DMS153 (cell line): Measurements from ENCODE around the gene ANAPC2.

ENCODE experiments used
- DNase-seq: peaks from one replicate; lab custom pipeline; 2025; lab: John Stamatoyannopoulos, UW

ANAPC2 gene

DNA sequence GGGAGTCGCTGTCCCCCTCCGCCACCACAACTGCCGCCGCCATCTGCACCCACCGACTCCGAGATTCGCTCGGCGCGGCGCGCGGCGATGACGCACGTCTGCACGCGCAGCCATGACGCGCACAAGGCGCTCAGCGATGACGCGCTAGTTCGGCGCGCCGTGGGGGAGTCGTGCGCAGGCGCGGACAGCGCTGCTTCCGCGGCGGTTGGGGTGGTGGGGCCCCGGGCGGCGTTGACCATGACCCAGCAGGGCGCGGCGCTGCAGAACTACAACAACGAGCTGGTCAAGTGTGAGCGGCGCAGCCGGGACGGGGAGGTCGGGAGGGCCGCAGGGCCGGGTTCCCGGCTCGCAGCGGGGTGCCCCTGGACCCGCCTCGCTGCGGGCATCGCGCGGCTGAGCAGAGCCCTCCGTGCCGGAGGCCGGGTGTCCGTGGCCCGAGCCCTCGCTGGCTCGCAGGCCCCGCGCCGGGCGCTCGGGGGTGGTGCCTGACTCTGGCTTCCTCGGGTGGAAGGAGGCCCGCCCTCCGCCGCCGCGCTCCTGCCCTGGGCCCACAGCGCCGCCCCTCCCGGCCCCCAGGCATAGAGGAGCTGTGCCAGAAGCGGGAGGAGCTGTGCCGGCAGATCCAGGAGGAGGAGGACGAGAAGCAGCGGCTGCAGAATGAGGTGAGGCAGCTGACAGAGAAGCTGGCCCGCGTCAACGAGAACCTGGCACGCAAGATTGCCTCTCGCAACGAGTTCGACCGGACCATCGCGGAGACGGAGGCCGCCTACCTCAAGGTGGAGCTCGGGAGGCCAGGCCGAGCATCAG lies at the start of gene ANAPC2, which contains the start of gene SSNA1:
TSS of gene ANAPC2 (minus strand) at position 71 of the 807 bp plus-strand sequence. CDS start at position 43, 28 bp downstream.
TSS of gene SSNA1 (plus strand) at position 187 of the 807 bp plus-strand sequence. CDS start at position 238, 51 bp downstream.
- DNase-seq: peak; percentile 80

DNA sequence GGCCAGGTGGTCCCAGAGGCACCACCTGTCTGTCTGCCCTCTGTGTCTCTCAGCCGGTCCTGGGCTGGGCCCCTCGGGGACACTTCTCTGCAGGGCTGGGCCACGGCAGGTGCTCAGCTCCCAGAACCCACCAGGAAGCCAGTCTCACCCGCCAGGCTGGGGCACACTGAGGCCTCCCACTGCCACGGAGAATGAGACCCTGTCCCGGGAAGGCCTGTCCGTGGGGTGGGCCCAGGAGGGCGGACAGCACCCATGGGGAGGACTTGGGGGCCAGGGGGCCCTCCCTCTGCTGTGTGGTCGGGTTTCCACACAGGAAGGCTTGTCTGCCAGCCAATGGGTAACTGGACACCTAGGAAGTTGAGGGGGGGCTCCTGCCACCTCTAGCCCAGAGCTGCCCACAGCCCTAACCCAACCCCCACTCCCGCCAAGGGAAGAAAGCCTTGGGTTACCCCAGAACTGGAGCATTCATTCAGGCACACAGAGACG lies 48.6 kb upstream of the ANAPC2 start:
- DNase-seq: no peak

DNA sequence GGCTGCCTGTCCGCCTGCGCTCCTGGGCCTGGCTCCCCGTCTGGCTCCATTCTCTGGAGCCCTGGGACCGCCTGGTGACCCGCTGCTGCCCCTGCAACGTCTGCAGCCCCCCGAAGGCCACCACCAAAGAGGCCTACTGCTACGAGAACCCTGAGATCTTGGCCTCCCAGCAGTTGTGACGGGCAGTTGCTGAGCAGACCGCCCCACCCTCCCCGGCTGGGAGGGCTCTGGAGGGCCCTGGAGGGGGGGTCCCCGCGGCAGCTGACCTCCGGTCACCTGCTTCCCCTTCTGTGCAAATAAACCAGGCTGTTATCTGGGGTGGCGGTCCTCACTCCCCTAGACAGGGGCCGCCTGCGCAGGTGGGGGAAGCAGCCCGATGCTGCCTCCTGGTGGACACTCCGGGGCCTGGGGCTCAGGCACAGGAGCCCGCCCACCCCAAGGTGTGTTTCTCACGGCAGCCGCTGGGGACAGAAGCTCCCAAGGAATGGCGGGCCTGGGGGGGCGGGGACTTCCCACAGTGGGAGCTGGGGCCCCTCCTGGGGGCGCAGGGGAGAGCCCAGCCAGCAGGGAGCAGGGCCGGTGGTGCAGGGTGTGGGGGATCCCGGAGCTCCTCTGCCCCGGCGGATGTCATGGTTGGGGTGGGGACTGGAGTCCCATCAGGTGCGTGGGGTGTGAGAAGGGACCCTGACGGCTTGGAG lies 48.0 kb upstream of the ANAPC2 start:
- DNase-seq: peak; percentile 59

DNA sequence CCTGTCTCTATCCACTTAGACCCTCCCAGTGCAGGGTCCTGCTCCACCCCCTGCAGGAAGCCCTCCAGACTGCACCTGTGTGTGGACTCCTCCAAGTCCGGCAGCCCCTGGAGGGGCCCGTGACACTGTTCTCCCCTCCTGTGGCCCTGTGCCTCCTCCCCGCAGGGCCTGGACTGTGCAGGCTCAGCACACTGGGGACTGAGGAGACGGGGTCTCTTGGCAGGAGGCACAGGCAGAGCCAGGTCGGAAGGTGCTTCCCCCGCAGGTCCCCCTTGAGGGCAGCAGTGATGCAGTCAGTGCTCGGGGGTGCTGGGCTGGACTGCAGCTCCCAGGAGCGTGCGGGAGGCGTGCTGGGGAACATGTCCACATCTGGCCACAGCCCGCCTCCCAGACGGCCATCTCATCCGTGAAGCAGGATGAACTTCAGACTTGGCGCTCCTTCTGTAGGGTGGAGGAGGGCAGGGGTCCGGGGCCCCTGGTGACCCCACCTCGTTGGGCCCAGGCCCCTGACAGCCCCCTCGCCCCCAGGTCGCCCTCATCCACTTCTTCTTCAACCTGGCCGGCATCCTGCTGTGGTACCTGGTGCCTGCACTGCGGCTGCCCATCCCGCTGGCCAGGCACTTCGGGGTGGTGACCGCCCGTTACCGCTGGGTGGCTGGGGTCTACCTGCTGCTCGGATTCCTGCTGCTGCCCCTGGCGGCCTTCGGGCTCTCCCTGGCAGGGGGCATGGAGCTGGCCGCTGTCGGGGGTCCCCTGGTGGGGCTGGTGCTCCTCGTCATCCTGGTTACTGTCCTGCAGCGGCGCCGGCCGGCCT lies 47.3 kb upstream of the ANAPC2 start:
- no peak for DNase-seq

DNA sequence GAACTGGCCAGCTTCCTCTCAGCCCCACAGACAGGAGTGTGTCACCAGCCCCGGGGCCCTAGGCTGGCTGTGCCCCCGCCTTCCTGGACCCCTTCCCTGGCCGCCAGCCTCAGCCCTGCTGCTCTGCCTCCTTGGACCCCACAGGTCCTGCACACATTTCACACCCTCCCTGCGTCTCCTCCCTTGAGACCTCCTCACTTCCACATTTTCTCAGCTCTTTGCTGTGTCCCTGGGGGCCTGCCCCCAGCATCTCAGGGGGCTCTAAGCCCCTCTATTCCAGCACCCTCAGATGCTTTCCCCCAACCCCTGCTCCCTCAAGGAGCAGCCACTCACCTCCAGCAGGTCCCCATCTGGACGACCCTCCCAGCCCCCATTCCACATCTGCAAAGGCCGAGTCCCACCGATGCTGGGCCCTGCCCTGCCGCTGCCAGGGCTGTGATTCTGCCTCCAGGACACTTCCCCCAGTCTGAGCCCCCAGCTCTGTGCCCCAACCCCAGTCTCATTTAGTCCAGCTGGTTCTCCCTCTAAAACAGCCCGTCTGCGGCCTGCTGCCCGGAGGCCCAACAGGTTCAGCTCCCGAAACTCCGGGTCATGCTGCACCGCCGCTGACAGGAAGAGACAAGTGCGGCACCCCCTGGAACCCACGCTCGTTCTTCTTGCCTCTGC lies 46.5 kb upstream of the ANAPC2 start:
- DNase-seq: no peak

DNA sequence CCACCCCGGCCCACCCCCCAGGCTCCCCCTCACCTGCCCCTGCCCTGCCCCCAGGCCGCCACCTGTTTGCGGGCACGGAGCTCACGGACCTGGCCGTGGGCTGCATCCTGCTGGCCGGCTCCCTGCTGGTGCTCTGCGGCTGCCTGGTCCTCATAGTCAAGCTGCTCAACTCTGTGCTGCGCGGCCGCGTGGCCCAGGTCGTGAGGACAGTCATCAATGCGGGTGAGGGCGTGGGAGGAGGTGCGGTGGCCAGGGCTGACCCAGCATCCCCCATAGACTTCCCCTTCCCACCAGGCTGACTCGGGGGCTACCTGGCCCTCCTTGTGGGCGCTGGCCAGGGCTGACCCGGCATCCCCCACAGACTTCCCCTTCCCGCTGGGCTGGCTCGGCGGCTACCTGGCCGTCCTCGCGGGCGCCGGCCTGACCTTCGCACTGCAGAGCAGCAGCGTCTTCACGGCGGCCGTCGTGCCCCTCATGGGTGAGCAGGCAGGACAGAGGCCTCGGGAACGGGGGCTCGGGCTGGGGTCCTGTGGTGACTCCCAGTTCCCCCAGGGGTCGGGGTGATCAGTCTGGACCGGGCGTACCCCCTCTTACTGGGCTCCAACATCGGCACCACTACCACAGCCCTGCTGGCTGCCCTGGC lies 45.8 kb upstream of the ANAPC2 start:
- no peak for DNase-seq

DNA sequence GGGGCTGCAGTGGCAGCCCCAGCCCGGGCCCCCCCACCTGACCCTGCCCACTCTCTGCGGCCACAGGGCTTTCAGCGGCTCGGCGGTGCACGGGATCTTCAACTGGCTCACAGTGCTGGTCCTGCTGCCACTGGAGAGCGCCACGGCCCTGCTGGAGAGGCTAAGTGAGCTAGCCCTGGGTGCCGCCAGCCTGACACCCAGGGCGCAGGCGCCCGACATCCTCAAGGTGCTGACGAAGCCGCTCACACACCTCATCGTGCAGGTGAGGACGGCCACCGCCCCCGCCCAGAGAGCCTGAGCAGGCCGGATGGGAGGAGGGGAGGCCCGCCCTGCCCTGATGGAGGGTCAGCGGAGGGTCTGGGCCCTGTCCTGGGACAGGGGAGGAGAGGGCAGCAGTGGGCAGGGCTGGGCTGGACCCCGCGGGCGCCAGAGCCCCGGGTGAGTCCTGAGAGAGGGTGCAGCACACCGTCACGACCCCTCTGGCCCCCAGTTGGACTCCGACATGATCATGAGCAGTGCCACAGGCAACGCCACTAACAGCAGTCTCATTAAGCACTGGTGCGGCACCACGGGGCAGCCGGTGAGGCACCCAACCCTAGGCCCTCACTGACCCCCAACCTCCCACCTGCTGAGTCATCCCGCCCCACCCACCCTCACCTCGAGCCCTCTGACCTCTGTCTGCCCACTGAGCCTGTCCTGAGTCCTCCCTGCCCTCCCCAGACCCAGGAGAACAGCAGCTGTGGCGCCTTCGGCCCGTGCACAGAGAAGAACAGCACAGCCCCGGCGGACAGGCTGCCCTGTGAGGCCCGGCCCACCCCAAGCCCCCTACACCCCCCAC lies 45.0 kb upstream of the ANAPC2 start:
- DNase-seq: peak; percentile 74

DNA sequence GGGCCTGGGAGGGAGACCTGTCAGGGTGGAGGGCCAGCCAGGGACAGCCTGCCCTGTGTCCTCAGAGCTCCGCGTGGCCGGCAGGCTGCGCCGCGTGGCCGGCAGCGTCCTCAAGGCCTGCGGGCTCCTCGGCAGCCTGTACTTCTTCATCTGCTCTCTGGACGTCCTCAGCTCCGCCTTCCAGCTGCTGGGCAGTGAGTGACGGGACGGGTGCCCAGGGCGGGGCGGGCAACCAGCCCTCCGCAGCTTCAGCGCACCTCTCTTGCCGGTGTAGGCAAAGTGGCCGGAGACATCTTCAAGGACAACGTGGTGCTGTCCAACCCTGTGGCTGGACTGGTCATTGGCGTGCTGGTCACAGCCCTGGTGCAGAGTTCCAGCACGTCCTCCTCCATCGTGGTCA lies 44.1 kb upstream of the ANAPC2 start:
- no peak for DNase-seq

DNA sequence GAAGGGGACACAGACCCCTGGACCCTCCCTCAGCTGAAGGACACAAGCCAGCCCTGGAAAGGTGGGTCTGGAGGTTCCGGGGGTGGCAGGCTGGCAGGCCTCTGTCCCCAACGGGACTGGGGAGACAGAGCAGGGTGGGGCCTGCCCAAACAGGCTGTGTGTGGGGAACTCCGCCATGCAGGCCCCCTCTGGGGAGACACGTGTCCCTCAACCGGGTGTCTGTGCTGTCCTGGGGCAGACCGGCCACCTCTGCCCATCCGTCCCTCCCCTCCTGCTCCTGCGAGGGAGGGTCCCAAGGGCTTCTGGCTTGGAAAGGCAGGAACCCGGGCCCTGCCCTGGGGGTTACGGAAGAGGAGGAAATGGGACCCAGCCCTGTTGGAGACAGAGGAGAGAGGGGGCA lies 43.7 kb upstream of the ANAPC2 start:
- no peak for DNase-seq

GRCh38 chr9:137231372-137232039 lies 43.1 kb upstream of the ANAPC2 start:
- DNase-seq: no peak

DNA sequence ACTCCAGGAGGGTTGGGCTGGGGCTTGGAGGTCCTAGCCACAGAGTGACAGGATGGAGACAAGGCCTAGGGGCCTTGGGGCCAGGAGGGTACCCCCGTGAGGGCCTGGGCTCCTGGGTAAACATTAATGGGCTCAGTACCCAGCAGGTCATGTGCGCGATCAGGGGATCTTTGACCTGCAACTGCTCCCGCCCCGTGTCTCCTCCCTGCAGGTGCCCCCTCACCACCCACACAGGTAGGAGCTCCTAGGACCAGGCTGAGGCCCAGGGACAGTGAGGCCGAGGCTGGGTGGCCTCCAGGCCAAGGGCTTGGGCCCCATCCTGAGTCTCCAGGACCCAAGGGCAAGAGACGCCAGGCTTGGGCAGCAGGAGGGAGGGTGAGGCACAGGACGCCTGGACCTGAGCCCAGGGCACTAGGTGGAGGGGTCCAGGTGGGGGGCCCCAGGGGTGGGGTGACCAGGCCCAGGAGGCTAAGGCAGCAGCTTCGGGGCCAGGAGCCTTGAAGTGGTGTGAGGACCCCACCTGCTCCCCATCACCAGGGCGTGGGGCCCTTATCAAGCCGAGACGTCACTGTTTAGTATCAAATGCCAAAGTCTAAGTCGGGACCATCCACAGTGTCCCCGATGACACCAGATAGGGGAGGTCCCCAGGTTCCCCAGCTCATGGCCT lies 42.5 kb upstream of the ANAPC2 start, which contains the start of gene SLC34A3:
TSS of gene SLC34A3 (plus strand) at position 197 of the 667 bp plus-strand sequence. CDS start 802 bp downstream, outside the sequence.
- no peak for DNase-seq

GRCh38 chr9:137229903-137230704 lies 41.7 kb upstream of the ANAPC2 start:
- no peak for DNase-seq

DNA sequence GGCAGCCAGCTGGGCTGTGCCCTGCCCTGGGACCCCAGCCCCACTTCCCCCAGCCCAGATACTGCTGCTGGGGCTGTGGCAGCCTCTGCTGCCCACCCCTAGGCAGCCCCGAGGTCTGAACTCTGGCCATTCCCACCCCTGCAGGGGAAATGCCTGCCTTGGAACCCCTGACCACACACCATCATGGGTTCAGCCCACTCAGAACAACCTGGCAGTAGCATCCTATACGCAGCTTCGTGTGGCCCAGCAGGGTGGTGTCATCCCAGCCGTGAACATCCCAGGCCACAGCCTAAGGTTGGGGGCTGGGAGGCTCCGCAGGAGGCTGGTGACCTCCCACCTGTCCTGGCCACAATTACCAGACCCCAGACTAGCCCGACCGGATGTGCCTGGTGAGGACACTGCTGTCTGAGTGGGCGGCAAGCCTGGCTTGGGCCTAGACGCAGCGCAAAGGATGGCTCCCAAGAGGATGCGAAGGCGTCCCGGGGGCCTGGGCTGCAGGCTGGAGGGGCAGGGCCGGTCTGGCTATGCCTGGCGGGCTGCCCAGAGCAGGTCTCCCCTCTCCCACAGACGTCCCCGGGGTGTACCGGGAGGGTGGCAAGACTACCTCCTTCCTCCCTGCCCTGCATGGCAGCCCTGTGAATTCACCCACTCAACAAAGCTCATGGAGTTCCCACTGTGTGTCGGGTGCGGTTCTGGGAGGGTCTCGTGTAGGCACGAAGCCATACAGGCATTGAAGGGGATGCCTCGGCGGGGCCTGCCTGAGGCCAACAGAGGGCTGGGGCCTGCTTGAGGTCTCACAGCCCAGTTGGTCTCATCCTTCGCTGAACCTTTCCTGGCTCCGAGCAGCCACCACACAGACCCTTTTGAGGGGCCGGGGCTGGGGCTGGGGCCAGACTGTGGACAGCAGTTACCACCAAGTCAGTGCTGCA lies 40.9 kb upstream of the ANAPC2 start:
- DNase-seq: no peak

- DNase-seq: no peak
These were observed 40.2 kb upstream of the ANAPC2 start for GRCh38 chr9:137228506-137228967.

DNA sequence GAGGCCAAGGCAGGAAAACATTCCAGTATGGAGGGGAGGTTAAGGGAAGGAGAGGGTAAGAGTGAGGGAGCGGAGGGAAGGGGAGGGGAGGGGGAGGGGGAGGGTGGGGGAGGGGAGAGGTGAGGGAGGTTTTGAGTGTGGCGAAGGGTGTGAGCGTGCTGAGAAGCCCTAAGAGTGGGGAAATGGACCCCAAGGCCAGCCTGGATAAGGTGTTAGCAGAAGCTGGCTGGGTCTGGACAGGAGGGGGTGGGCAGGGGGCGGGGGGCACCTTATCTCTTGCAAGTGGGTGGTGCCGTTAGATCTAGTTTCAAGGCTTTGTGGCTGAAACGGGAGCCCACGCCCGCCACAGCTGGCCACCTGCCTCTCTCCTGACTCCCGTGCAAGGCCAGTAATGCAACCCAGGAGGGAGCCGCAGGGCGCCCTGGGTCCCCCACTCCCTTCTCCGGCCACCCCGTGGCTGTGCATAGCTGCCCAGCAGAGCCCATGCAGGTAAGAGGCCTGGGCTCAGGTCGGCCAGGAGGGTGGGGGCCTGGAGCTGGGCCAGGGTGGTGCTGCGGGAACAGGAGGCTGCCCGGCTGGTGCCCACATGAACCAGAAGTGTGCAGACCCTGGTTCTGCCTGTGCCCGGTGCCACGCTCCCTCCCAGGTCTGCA lies 39.6 kb upstream of the ANAPC2 start:
- DNase-seq: no peak
